AG20443 (cell line): ENCODE data around the gene SDK1.

Experiments used
- DNase-seq: peaks from one replicate; pipeline ENCODE4 v3.0.0; 2012; ENCODE audit warnings: low spot score, mixed read lengths

SDK1 gene

DNA sequence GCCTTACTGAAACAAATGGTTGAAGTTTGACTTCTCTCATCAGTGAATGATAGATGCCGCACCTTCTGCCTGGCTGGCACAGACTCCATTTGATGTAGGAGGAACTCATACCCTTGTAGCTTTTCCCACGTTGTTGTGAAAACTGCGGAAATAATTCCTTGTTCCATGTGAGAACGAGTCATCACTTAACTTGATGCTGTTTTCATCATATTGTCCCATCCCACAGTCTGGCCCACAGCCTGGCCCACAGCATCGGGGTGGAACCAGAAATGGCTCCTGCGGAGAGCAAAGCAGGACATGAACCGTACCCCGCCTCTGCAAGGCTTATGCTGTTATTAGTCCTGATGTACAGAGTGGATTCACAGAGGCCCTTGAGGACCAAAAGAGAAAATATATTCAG lies 587.0 kb downstream of the SDK1 start:
- no peak for DNase-seq

DNA sequence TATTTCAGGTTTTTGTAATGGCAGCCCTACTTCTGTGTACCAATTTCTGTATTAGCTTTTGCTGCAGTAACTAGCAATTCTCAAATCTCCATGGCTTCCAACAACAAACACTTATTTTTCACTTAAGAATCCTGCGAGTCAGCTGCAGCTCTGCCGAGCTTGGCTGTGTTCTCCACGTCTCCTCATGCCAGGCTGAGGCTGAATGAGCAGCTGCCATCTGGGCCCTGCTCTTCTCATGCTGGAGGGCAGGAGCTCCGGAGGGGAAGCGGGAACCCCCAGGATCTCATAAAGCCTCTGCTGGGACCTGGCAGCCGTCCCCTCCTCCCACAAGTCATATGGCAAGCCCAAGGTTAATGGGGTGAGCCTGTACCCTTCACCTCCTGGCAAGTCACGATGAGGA lies 591.1 kb downstream of the SDK1 start:
- no peak for DNase-seq

DNA sequence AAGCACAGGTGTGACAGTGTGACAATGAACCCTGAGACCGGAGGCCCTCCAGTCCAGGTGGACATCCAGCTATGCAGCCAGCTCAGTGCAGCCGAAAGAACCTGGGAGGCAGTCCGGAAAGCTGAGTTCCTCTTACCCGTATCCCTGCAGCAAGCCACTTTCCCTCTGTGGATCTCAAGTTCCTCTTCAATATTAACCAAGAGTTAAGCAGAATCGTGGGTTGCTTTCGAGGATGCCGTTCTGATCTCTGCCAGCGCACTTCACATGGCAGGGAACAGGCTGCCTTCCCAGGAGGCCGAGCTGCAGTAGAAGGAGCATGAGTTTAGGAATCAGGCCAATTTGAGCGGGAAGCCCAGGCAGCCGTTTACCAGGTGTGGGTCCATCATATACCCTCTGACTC lies 591.6 kb downstream of the SDK1 start:
- DNase-seq = no peak

DNA sequence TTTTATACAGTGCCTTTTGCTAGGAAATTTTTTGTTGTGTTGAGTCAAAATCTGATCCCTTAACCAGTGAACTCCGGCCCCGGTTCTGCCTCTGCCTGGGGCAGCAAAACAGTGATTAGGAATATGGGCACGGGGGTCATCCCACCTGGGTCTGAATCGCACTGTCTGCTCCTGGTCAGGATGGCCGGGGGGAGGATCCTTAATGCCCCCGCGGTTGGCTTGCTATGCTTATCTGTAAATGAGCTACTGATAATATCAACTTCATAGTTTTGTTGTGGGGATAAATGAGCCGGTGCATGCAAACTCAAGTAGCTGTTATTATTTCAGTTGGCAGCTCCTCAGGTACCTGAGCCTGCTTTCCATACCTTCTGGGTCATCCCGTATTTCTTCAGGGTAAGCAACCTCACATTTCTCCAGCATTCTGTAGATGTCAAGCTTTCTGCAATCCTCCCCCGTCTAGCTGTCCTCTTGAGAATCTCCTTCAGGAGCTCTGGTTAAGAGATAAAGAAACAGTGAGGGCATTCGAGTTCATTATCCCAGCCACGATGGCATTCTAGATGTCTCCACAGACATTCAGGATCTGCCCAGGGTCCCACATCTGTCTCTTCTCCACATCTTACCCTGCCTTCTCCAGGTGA lies 592.2 kb downstream of the SDK1 start:
- DNase-seq = no peak

DNA sequence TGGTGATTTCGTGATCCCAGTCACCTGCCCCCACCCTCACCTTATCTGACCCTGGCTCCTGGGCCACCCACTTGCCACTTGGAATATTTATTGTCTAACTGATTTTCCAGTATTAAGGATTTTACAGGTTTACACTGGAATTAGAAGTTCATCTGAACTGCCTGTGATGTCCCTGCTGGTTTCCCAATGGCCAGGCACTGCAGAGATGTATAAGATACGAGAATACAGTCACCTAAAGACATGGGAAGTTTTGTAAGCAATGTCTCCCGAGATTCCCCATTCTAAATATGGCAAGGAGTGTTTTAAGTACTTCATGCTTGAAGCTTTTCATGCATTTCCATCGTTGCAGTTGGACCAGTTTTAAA lies 592.7 kb downstream of the SDK1 start:
- no peak for DNase-seq

DNA sequence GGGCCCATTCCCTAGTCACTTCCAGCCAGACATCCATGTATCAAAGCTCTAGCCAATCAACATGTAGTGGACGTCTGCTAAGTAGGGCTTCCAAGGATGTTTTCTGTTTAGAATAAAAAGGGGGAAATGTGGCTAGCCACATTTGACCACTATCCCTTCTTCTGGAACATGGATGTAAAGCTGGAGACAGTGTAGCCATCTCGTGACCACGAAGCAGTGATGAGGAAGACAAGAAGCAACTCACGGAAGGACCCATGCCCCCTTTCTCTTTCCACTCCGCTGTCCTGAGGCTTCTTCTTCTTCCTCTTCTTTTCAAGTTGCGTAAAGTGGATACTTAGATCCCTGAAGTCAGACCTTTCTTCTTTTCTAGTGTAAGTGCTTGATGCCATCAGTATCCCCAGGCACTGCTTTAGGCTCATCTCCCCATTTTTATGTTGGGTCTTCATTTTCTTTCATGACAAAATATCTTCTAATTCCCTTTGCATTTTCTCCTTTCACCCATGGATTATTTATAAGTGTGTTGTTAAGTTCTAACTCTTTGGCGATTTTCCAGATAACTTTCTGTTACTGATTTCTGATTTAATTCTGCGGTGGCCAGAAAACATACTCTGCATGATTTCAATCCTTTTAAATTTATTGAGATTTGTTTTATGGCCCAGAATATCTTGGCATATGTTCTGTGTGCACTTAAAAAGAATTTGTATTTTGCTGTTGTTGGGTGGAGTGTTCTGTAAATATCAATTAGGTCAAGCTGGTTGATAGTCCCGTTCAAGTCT lies 594.5 kb downstream of the SDK1 start:
- no peak for DNase-seq

DNA sequence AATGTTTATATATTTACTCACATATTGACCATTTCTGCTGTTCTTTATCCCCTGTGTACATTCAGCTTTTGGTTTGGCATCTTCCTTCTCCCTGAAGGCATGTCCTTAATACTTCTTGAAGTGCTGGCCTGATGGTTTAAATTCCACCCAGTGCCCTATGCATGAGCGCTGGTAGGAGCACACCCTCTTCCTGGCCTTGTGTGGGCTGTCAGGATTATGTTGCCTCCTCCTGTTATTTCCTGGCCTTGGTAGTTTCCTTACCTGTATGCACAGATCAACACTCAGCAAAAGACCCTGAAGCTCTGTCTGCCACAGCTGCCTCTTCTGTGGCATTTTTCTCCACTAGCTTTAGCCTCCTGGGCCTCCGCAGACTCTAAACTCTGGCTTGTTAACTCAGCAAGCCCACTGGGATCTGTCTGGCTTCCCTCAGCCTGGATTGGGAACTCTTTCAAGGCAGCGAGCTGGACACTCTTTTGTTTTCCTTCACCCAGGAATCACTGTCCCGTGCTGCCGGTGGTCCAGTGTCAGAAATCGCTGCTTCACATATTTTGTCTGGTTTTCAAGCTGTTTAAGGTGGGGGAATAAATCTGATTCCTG lies 595.2 kb downstream of the SDK1 start:
- no peak for DNase-seq

DNA sequence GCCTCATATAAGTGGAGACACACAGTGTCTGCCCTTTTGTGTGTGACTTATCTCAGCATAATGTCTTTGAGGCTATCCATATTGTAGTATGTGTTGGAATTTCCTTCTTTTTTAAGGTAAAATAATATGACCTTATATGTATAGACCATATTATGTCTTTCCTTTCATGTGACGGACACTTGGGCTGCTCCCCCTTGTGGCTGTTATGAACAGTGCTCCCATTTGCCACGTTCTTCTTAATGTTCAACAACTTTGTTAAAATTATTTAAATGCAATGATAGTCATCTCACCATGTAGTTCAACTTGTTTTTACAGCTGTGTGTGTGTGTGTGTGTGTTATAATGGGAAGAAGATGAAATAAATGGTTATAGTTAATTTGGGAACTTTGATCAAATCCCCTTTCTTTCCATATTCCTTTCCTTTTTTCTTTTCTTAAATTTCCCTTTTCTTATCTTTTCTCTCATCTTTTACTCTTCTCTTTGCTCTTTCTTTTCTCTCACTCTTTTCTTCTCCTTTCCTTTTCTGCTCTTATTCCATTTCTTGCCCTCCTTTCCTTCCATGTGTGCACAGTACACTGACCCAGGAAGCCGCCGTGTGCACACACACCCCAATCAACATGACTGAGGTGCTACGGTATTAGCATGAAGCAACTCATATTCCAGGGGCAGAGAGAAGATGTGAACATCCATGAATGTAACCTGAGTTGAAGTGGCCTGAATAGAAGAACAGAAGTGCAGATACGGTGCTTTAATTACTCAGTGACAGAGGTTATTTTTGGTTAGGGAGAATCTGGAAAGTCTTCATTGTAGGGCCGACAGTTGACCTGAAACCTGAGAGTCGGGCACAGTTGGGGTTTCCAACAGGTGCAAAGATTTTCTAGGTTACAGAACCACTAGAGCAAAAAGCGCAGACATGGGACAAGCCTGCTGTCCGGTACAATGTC lies 596.6 kb downstream of the SDK1 start:
- DNase-seq = no peak

DNA sequence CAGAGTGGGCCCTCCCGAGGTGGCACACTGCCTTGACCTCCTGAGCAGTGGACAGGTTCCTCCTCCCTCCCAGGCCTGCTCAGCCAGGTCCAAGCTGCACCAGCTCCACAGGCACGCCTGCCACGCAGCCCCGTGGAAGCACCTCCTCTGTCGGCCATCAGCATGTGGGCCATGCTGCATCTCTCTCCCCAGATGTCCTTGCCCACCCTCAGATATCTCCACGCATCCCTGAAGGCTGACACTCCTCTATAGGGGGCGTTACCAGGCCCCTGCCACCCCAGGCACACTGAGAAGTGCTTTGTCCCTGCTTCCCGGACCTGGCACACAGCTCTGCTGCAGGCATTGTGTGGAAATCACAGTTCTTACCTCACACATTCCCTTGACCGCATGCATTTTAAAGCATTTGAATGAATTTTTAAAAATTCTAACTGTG lies 598.5 kb downstream of the SDK1 start:
- DNase-seq = no peak

DNA sequence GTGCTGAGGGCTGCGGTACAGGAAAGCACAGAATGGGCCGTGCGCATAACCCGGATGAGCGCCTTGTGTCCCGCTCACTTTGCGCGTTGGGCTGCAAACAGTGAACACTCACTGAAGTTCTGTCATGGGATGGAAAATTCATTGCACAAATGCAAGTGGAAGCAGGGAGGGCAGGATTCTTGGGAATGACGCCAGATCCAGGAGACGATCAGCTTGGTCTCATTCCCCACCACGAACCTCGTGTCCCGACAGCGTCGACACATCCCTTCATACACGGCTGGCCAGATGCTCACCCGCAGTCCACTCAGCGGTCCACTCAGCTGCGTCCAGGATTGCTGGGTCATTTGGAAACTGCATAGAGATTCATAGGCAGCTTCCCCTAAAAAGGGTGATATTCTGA lies 607.1 kb downstream of the SDK1 start:
- no peak for DNase-seq

DNA sequence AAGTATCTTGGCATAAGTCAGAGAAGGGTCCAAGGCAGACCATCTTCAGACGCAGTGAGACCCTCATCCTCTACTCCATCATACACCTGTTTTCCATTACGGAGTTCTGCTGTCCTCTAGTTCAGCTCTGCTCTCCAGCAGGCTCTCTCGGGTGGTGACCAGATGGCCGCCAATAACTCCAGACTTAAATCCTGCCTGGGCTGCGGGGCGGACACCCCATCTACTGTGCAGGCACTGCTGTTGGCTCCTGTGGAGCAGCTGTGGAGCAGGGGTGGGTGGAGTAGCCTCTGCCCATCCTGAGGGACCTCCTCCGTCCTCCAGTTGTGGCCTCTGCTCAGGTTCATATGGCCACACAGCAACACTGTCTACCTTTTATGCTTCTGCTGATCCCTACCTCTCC lies 608.1 kb downstream of the SDK1 start:
- DNase-seq = no peak

DNA sequence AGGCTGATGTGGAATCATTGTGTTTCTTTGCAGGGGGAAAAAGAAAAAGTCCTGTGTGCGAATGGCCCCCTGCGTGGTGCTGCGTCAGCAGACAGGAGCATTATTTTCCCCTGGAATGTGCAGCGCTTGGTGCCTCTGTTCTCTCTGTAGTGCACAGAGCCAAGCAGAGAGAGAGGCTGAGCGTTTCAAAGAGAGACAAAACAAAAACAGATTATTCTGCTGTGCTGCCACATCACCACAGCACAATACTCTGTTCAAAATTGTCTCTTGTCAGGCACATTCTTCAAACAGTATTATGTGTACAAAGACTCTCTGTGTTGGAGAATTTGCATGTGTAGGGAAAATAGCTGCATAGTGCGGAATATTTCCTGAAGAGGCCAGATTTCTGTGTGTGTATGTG lies 609.0 kb downstream of the SDK1 start:
- DNase-seq = no peak

DNA sequence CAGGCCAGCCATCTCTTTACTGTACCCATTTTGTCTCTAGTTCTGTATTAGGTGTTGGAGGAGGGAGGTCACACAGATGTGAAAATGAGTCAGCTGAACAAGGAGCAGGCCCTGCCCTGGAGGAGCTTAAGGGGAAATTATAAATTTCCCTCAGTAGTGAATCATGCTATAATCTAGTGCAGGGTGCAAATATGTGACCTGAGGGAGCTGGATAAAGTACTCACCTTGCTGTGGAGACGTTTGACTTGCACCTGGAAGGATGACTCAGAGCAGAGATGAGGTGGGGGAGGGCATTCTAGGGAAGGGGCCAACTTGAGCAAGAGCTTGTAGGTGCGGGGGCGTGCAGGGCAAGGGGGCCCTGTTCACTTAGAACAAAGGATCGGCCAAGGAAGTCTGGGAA lies 610.6 kb downstream of the SDK1 start:
- no peak for DNase-seq

DNA sequence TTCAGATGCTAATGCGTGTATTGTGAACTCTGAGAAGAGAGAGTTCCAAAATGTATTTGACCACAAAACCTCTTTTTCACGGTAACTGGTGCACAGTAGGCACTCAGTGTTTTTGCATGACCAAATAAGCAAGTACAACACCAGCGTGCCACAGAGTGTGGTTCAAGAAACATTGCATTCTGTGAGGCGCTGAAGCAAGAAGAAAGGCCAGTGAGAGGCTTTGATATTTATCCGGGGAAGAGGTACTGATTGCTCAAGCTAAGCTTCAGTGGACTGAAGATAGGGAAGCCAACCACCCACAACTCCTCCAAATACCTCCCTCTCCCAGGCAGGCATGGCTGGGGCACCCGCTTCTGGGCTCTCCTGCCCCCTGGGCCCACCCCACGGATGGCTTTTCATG lies 611.2 kb downstream of the SDK1 start:
- DNase-seq = no peak

DNA sequence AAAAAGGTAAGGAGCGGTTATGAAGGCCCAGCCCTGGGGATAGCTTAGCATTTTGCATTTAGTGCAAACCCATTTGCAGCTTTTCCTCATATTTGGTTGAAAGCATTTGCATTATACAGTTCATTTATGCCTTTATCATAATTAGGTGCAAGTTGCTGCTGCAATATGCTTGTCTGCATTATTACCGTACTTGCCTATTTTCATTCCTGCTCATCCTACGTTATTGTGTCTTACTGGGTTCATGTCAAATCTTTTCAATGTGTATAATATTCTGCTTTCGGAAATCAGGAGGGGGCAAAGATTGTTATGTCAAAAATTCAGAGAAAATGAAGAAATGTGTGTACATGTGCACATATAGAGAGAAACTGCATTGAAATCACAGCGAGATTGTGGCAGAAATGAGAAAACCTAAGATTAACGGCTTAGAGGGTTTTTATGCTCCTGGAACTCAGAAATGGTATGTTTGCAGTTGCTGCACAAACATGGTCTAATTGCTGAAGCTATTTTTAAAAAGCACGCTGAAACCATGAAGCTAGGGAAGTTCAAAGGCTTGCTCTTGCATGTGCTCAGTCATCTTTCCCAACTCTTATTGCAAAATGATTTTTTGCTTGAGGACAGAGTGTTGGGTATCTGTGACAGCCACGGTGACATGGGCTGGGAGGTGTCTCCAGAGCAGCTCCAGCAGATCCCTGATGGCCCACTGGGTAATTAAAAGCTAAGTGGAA lies 613.2 kb downstream of the SDK1 start:
- no peak for DNase-seq

DNA sequence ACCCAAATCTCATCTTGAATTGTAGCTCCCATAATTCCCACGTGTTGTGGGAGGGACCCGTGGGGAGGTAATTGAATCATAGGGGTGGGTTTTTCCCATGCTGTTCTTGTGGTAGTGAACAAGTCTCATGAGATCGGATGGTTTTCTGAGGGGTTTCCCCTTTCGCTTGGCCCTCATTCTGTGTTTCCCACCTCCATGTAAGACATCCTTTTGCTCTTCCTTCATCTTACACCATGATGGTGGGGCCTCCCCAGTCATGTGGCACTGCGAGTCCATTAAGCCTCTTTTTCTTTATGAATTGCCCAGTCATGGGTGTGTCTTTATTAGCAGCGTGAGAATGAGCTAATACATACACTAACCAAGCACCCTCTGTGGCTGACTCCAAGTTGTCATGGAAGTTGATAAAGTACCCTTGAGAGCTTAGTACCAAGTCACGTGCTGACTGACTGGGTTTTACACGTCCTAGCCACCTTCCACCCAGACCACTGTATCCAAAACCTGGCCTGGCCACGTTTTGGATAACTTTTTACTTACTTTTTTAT lies 614.4 kb downstream of the SDK1 start:
- no peak for DNase-seq

DNA sequence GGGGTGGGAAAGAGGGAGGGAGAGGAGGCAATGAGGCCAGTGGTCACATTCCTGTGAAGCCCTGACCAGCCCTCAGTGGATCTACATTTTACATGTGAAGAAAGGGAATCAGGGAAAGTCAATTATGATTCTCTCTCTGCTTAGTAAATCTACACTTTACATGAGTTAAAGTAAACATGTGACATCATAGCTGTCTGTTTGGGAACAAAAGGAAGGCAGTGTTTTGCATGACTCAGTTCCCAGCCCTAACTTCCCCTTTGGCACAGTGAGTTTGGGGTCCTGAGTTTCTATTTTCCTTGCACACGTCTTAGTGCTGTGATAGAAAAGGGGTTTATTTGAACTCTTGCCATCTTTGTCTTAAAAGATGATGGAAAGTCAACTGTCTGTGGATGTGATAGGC lies 615.1 kb downstream of the SDK1 start:
- DNase-seq = no peak

DNA sequence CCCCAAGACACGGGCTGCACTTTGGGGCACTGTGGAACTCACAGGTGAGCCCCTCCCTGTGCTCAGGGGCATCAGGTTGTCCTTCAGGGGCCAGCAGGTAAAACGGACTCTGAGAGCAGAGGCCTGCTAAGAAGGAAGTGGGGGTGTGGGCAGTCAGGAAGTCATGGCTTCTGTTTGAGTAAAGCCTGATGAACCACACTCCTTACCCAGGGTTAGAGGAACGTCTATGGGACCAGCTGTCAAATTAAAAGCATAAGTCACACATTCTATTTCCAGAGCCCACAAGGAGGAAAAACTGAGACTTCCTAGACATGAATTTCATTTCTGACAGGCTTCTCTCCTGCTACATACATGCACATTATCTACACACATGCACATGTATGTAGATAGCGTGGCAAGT lies 616.4 kb downstream of the SDK1 start:
- no peak for DNase-seq

DNA sequence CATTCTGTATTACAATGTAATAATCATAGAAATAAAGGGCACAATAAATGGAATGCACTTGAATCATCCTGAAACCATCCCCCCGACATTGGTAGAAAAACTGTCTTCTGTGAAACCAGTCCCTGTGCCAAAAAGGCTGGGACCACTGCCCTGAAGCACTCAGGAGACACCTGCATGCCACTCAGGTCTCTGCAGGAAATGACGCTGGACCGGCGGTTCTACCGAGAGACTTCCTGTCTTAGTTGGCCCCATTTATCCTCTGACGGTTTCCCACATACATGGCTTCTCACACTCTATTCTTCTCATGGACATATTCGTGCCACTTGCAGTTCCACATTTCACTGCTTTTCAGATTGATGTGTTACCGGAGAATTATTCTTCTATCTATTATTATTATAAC lies 617.5 kb downstream of the SDK1 start:
- no peak for DNase-seq

DNA sequence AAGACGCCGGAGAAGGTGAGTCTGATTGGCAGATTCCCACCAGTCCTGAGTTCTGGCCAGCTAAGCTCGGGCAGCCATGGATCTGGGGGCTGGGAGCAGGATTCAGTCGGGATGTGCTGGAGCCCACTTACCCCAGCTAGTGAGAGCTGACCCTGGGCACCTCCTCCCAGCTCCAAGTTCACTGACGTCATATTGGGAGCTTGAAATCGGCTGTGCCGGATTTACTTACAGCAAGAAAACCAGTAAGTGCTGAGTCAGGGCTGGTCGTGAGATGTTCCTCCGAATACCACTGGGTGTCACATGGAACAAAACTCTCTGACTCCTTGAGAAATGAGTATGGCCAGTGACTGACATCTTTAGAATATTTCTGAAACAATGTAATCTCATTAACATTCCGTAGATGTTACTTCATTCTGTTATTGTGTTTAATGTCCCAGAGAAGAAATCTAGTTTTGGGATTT lies 621.2 kb downstream of the SDK1 start:
- peak; percentile 43 for DNase-seq

DNA sequence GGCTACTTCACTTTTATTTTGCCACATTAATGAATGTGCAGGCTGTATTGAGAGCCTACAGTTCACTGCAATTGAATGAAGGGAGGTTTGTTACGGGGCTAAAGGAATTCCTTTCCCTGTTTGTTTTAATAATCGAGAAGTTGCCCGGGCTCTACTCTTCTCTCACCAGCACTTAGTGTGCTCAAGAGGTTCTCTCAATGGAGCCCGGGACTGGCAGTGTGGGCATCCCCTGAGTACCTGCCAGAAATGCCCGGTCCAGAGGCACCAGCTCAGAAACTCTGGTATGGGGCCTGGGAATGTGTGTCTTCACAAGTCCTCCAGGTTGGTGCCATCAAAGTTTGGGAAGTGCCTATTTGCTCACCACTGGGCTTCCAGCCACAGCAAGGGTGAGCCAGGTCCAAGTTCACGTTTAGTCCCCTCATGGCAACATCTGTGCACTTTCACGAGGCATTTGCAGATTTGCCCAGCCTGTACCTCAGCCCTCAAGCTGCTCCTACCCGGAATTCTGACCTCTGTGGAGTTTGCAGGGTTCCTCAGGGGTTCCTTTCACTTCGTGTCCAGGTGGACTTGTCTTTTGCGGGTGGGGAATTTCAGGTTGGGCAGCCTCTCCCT lies 622.4 kb downstream of the SDK1 start:
- no peak for DNase-seq
